NCI-H2171 (cell line): ENCODE results near the gene TMEM125.
A peak's percentile ranks its signal among the peaks of the same experiment; 100 is the strongest.

ENCODE experiments used
- DNase-seq: peaks from one replicate; lab custom pipeline; 2025; lab: John Stamatoyannopoulos, UW

The TMEM125 gene

GRCh38 chr1:43269627-43270375 lies at the start of gene TMEM125:
Gene TMEM125 (plus strand): TSS chr1:43269983. CDS start chr1:43272723, 2,740 bp downstream.
- DNase-seq: no peak

DNA sequence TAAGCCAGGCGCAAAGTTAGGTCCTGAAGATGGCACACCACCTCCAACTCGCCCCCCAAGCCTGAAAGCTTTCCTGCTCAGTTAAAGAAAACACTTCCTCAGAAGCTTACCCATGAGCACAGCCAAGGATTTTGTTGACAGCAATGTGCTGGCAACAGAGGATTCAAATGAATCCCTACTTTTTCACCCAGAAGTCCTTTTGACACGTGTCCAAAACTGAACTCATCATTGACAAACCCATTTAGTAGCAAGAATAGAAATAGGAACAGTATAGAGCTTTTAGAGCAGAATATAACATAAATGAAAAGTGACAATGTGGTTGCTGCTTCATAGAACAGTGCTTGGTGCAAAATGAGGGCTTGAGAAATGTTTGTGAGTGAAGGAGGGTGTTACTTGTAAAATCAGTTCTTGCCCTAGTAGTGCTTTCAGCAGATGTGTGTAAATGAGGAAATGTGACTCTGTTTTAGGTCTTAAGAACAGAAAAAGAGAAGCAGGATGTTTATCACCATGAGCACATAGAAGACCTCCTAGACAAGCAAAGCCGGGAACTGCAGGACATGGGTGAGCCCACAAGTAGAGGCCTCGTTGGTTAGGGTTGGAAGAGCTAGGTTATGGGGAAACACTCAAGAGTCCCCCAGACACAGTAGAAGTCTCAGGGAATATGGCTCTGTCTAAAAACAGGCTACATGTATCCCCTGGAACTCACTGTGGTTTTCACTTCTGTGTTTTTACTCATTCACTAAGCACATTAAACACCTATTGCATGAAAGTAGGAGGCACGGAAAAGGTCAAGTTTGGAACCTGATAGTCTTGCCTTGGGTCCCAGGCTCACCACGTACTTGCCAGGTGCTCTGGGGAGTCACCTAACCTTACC lies 48.6 kb upstream of the TMEM125 start:
- no peak for DNase-seq

DNA sequence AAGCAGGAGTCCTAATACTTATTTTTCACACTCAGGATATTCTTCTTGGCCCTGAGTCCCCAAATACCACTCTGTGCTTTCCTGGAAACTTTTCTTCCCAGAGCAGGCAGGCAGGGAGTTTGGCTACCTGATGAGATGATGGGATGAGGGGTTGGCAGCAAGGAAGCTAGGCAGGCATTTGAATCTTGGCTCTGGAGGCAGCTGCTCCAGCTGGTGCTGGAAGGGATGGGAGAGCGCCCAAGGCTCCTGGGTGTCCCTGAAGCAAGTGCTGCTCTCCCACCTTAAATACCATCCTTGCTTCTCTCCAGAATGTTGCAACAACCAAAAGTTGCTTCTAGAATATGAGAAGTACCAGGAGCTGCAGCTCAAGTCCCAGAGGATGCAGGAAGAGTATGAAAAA lies 48.0 kb upstream of the TMEM125 start:
- DNase-seq: no peak

DNA sequence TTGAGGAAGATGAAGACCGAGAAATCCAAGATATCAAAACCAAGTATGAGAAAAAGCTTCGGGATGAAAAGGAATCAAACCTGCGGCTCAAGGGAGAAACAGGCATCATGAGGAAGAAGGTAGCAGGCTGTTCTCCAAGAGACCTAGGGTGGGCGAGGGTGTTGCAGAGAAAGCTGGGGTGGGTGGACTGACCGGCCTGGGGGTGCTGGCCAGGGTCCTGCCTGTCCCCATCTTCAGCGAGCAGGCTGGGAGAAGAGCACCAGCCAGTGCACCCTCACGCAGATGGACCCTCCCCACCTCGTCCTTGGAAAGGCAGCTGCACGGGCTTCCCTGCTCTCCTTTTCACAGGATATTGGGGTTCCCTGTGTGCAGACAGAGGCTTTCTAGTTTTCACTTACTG lies 46.9 kb upstream of the TMEM125 start:
- DNase-seq: no peak

GRCh38 chr1:43225168-43225567 lies 44.6 kb upstream of the TMEM125 start:
- no peak for DNase-seq

DNA sequence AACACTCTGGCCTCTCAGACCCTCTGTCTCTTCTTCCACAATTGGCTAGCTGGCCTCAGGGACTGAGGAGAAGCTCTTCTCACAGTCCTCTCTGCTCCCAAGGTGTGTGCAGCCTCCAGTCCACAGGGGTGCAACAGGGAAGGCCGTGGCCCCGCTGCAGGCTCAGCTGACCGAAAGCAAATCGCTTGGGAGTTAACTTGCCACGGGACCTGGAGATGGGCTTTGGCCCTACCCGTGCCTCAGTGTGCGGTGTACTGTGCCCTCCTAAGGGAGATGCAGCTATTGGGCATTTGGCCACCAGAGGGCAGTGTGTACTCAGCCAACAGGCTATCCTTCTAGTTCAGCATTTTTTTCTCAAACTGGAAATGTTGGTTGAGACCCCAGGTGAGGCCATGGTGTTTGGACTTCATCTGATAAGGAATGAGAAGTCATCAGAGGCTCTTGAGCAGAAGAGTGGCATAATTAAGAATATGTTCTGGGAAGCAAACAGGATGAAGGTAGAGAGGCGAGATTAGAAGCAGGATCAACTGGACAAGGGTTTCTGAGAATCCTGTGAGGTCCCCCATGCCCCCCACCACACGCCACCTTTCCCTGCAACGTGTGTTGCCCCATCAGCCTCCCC lies 42.5 kb upstream of the TMEM125 start:
- peak; percentile 73 for DNase-seq

- no peak for DNase-seq
These were observed 39.7 kb upstream of the TMEM125 start for GRCh38 chr1:43229826-43230780.

GRCh38 chr1:43232074-43232473 lies 37.7 kb upstream of the TMEM125 start:
- DNase-seq: no peak

- DNase-seq: no peak
These were observed 37.3 kb upstream of the TMEM125 start for GRCh38 chr1:43232482-43232881.

- DNase-seq: no peak
These were observed 36.2 kb upstream of the TMEM125 start for GRCh38 chr1:43233631-43234030.

DNA sequence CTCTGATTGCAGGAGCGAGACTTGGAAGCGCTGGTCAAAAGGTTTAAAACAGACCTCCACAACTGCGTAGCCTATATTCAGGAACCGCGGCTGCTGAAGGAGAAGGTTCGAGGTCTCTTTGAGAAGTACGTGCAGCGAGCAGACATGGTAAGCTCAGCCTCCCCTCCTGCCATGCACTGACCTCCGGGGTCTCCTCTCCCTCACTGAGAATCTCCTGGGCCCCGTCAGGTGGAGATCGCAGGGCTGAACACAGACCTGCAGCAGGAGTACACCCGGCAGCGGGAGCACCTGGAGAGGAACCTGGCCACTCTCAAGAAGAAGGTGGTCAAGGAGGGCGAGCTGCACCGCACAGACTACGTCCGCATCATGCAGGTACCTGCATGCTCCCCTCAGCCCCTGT lies 35.5 kb upstream of the TMEM125 start:
- DNase-seq: no peak

DNA sequence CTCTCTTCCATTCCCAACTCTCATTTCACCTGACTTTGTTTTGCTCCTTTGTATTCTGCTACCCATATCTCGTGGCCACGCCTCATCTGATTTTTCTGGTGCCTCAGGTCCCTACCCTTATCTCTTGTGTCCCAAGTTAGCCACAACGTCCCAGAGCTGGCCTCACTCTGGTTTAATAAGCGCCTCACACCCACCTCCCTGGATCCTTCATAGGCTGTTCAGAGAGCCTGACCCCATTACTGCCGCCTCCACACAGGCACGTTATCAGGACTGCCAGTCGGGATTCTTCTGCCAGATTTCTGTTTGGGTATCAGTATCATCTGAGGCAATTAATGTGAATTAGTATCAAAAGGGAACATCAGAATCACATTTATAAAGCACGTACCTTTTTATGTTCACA lies 34.7 kb upstream of the TMEM125 start:
- DNase-seq: no peak

- DNase-seq: no peak
These were observed 34.2 kb upstream of the TMEM125 start for GRCh38 chr1:43235451-43236121.

DNA sequence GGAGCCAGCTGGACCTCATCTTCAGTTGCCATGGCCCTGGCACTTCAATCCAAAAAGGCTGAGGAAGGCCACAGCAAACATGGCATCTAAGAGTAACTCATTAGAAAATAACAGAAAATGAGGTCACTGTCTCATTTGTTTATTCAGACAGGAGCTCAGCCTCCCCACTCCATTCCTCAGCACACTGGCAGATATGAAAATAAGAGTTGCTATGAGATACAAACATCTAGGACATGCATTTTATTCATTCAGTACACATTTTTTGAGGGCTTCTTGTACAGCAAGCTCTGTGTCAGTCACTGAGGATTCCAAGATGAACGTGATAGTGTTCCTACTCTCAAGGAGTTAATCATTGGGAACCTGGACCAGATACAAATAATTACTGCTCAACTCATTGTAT lies 32.7 kb upstream of the TMEM125 start:
- no peak for DNase-seq

DNA sequence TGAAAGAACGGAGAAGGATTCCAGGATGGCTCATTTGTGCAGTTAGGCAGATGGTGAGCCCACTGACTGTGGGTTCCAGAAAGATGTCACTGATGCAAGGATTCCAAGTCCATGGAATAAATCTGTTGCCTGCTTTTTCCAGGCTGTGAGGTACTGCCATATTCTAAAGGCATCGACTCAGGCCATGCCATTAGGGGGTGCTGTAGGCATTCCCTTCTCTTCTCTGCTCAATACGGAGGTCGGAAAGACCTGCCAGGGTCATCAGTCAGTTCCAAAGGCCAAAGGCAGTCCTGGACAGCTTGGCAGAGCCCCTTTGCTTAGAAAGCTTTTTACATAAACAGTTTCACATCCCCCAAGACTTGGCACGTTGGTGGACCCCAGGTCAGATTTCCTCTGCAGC lies 31.7 kb upstream of the TMEM125 start:
- peak; percentile 6 for DNase-seq

- no peak for DNase-seq
These were observed 30.8 kb upstream of the TMEM125 start for GRCh38 chr1:43238991-43239469.

DNA sequence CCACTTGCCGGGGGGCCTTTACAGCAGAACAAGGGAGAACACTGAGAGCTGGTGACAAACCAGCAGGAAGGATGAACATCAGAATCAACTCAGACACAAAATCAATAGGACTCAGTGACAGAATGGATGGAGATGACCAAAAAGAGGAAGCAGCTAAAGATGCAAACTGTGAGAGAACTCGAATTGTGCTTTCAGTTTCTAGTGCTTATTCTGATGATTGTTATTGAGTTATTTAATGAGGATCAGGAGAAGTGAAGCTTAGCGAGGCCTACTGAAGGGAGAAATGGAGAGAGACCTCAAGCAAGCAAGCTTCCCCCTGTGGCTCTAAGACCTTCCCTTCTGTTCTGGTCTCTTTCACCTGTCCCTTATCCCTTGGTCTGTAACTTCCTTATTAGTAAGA lies 30.3 kb upstream of the TMEM125 start:
- no peak for DNase-seq

GRCh38 chr1:43241413-43241836 lies 28.4 kb upstream of the TMEM125 start:
- no peak for DNase-seq

GRCh38 chr1:43243299-43243698 lies 26.5 kb upstream of the TMEM125 start:
- DNase-seq: no peak

GRCh38 chr1:43246466-43247213 lies 23.1 kb upstream of the TMEM125 start:
- DNase-seq: no peak
